Aorta (tissue), 5 donors: ENCODE results near the gene SLN. TPM values are rescaled to one million over a fixed set of nuclear protein-coding genes. Genes with fewer than 3 reads are reported as not detected.

Source experiments
- ATAC-seq: fragments of 200-7000 bp; cut with Tn5 transposase; one replicate; pipeline ENCODE4 v1.9.1; 2022; ENCODE audit warnings: moderate library complexity; ENCODE audit not compliant: low FRiP score
- DNase-seq, 2 donors: peaks; one replicate each; pipeline ENCODE4 v3.0.0-alpha.2; 2020
- H3K27ac ChIP-seq, 2 donors: one replicate each; pipeline ENCODE4 v1.5.1; 2013; ENCODE audit warnings: low read length in 2 of 2, mild to moderate bottlenecking in 2 of 2, moderate library complexity in 2 of 2, control low read depth in 1 of 2, inconsistent platforms in 1 of 2, low read depth in 1 of 2
- H3K27me3 ChIP-seq, 2 donors: one replicate each; pipeline ENCODE4 v1.6.1; 2013; ENCODE audit warnings: control low read depth in 1 of 2, low read length in 1 of 2, mild to moderate bottlenecking in 1 of 2, moderate library complexity in 1 of 2; ENCODE audit not compliant: insufficient read depth in 2 of 2, control insufficient read depth in 1 of 2
- H3K36me3 ChIP-seq, 2 donors: one replicate each; pipeline ENCODE4 v1.6.1; 2013; ENCODE audit warnings: control low read depth in 1 of 2, low read length in 1 of 2, mild to moderate bottlenecking in 1 of 2; ENCODE audit not compliant: insufficient read depth in 2 of 2, control insufficient read depth in 1 of 2
- H3K4me1 ChIP-seq, 2 donors: one replicate each; pipeline ENCODE4 v1.6.1; 2013; ENCODE audit warnings: low read length in 2 of 2, control low read depth in 1 of 2, mild to moderate bottlenecking in 1 of 2, moderate library complexity in 1 of 2; ENCODE audit not compliant: insufficient read depth in 2 of 2, control insufficient read depth in 1 of 2
- H3K4me3 ChIP-seq, 2 donors: one replicate each; pipeline ENCODE4 v1.5.1; 2013; ENCODE audit warnings: low read length in 2 of 2, control low read depth in 1 of 2, mild to moderate bottlenecking in 1 of 2
- H3K9me3 ChIP-seq: one replicate; pipeline ENCODE4 v1.6.1; 2013; ENCODE audit warnings: mild to moderate bottlenecking, low read length; ENCODE audit not compliant: control insufficient read depth
- WGBS, 2 donors: extraction: QIAGEN DNeasy Blood & Tissue Kit; methylation state at CpG; one replicate each; pipeline ENCODE4 v1.1.7; 2013; 5-methylcytosine and 5-hydroxymethylcytosine counted together
- intact Hi-C, 2 donors: fragments of 100-400 bp; cut with DNase I; formaldehyde crosslinking; loops; one replicate each; pipeline versions ENCODE4 v1.14.2 to v1.15.0; 2022
- polyA plus RNA-seq, 2 donors: library from polyadenylated mRNA; stranded (reverse); fragments of 200-250 nt; gene quantifications; one replicate each; pipeline ENCODE4 v1.2.3, GENCODE V29; 2013
- total RNA-seq, 2 donors: library from RNA; stranded (reverse); fragmentation: NEBNext Ultra II Directional; extraction: Animal tissue kit (Norgen Biotek cat#: 25700); gene quantifications; one replicate each; pipeline ENCODE4 v1.2.1, GENCODE V29; 2021
- donor health status: healthy with polysubstance abuse.
- donor health status: Bipolar disorder and iron deficiency.
- donor health status: DM: no; HTN: no; CAD: no.
- donor health status: DM: no; HTN: no; CAD: no.
- donor health status: DM: yes; HTN: yes; CAD: no.

The SLN gene
- total and polyA plus RNA-seq, 4 donors = 1.0 to 7.7 TPM; not detected in 2

- no peak for DNase-seq
- 75 to 83% methylated on average over 8 of the region's 8 CpGs for WGBS, 2 donors
- H3K27me3 ChIP-seq = no peaks in the 10 kb centered on the region
Measured at GRCh38 chr11:107666911-107667613, 44.8 kb downstream of the SLN start.

DNA sequence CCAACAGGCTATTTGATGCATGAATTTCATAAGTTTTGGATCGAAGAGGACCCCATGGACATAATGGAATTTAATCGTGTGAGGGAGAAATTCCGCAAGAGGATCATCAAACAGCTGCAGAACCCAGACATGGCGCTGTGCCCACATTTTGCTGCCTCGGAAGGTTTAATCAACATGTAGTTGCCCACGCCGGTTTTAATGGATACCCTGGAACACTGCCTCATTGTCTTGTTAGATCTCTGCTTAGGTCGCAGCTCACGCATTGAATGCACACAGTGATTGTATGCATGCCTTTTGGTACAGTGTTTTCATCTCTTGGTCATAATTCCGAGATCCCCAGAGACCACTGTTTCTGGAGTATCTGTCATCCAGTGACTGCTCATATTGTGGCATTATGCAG is 46.8 kb downstream of the SLN start:
- H3K27ac ChIP-seq = no peak overlapping the region
- no peaks in the 10 kb centered on the region for H3K27me3 ChIP-seq
- no peak for DNase-seq
- H3K4me3 ChIP-seq = no peak overlapping the region
- intact Hi-C loops = no loop called here
- no peaks in the 10 kb centered on the region for H3K4me1 ChIP-seq
- no peak for ATAC-seq
- H3K36me3 ChIP-seq = no peaks in the 10 kb centered on the region
- no peaks in the 10 kb centered on the region for H3K9me3 ChIP-seq
- 82 to 83% methylated on average over 10 of the region's 10 CpGs for WGBS, 2 donors

More at GRCh38 chr11:107666911-107667613, 44.8 kb downstream of the SLN start:
- Histone ChIP-seq H3K27ac (no peak overlapping the region), H3K9me3 (no peaks in the 10 kb centered on the region), H3K36me3 (no peaks in the 10 kb centered on the region), H3K4me1 (no peaks in the 10 kb centered on the region), H3K4me3 (no peak overlapping the region)
- intact Hi-C loops = no loop called here
- no peak for ATAC-seq

DNA sequence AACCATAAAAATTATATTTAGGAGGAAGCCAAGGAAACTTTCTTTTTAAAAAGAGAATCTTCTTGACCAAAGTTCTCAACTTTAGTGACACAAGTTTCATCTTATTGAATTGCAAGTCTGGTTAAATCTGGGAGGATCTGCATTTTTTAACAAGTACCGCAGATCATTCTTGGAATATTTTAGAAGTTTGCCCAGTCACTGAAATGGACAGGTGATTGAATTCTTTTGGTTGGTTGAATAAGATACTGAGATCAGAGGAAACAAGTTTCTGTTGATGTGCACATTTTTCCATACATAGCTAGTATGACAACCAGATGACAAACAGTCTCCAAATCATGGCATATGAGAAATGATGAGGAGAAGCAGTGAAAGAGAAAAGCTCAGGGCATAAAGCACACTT is 50.2 kb downstream of the SLN start:
- no peak overlapping the region for H3K4me3 ChIP-seq
- no peak overlapping the region for H3K27ac ChIP-seq
- H3K36me3 ChIP-seq = no peaks in the 10 kb centered on the region
- no peaks in the 10 kb centered on the region for H3K4me1 ChIP-seq
- intact Hi-C loops = no loop called here
- no peak for DNase-seq
- no peaks in the 10 kb centered on the region for H3K9me3 ChIP-seq
- whole genome bisulfite sequencing, 2 donors = 86 to 91% methylated on average over 1 of the region's 1 CpG
- no peak for ATAC-seq
- H3K27me3 ChIP-seq = no peaks in the 10 kb centered on the region

DNA sequence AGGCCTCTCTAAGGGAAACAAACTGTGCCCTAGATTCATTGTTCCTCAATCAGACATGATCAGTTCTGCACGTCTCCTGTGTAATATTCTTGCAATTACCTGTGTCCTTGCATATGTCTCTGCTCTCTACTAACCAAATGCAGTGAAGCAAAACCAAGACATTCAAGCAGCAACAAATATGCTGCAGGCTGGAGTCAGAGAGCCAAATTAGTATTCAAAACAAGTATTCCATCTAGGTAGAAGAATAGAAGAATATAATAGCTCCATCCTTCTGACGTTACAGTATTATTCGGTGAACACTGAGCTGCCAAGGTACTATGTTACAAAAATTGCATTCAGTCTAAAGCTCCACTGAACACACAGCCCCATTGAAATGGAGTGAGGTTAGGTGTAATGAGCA is 51.8 kb downstream of the SLN start:
- H3K4me1 ChIP-seq = no peaks in the 10 kb centered on the region
- no peak overlapping the region for H3K4me3 ChIP-seq
- DNase-seq (no peak), ATAC-seq (no peak)
- no peaks in the 10 kb centered on the region for H3K36me3 ChIP-seq
- 90 to 94% methylated on average over 3 of the region's 3 CpGs for WGBS, 2 donors
- intact Hi-C loops = no loop called here
- H3K27ac ChIP-seq = no peak overlapping the region
- H3K27me3 ChIP-seq = no peaks in the 10 kb centered on the region
- H3K9me3 ChIP-seq = no peaks in the 10 kb centered on the region

- Histone ChIP-seq H3K9me3 (no peaks in the 10 kb centered on the region), H3K4me3 (no peak overlapping the region), H3K36me3 (no peaks in the 10 kb centered on the region), H3K27me3 (no peaks in the 10 kb centered on the region), H3K4me1 (no peaks in the 10 kb centered on the region), H3K27ac (no peak overlapping the region)
- intact Hi-C loops = no loop called here
- DNase-seq (no peak), ATAC-seq (no peak)
Measured at GRCh38 chr11:107659310-107659709, 52.5 kb downstream of the SLN start.

Other genes with a start within 250 kb of the SLN start
- gene ALKBH8, start 146.3 kb downstream of the SLN start, total RNA-seq = 1 to 10 TPM; 7.1 to 9.1 TPM
- gene ALKBH8, start 146.3 kb downstream of the SLN start, polyA plus RNA-seq = 1 to 10 TPM; 4.3 to 5.9 TPM
- gene ELMOD1, start 120.9 kb downstream of the SLN start, total RNA-seq = under 1 TPM; 0.32 to 0.33 TPM
- not detected for gene ELMOD1, start 120.9 kb downstream of the SLN start, polyA plus RNA-seq
- gene SLC35F2, start 146.7 kb upstream of the SLN start, total RNA-seq = 10 to 100 TPM in 1 of 2 donors, 1 to 10 TPM in 1; 6.1 to 12.1 TPM
- 1 to 10 TPM; 2.0 to 3.6 TPM for gene SLC35F2, start 146.7 kb upstream of the SLN start, polyA plus RNA-seq
- gene RAB39A, start 216.4 kb upstream of the SLN start, total RNA-seq = 1 to 10 TPM; 2.0 to 2.5 TPM
- 1 to 10 TPM in 1 of 2 donors, not detected in 1; 3.8 TPM for gene RAB39A, start 216.4 kb upstream of the SLN start, polyA plus RNA-seq